Activated naive CD8-positive, alpha-beta T cell treated with anti-CD3 and anti-CD28 coated beads, Interleukin-2, amount 50 U/mL, for 16 hours (primary cell): ENCODE measurements around the gene EP400.
"Not testable (repeated sequence)": the region's sequence is repeated elsewhere in the genome, so short reads cannot be mapped to it uniquely, and the experiment has no call there.

Experiments
- DNase-seq: peaks from one replicate; pipeline ENCODE4 v3.0.0-alpha.2; 2020; ENCODE audit warnings: low read depth, low spot score

Gene EP400

GRCh38 chr12:132067182-132067581 lies 117.4 kb downstream of the EP400 start:
- DNase-seq = no peak

DNA sequence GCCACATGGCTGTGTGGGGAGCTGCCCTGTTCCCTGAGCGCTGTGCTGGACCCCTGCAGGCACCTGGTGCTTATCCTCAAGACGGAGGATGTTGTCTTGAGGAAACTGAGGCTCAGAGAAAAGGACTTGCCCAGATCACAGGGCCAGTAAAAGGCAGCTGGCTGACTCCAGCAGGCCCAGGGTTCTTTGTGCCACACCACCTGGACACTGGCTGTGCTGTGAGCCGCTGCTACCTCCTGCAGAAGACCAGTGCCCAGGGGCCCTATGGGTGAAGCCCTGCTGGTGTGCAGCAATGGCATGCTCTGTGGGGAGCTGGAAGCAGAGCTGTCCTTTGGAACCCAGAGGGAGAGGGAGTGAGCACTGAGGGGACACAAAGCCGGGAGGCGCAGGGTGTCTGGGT lies 118.5 kb downstream of the EP400 start:
- DNase-seq = no peak

DNA sequence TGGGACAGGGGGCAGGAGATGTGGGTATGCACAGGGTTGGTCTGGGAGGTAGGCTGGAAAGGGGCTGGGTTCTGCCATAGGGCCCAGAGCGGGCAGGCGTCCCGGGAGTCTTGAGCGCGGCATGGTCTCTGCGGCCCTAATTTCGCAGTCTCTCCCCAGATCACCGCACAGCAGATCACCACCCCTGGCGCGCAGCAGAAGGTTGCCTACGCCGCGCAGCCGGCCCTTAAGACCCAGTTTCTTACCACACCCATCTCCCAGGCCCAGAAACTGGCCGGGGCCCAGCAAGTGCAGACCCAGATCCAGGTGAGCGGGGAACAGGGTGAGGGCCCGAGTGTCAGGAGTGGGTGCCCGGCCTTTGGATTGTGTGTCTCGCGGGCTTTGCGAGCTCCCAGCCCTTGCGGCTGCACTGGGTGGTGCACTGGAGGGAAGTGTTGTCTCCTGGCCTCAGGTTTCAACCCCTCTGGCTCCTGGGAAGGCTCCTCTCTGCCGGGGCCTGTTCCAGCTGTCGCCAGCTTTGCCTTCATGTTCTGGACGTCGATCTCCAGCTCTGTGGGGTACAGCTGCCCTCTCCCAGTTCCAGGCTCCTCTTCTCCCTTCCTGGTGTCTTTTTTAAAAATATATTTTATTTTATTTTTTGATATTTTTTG lies 119.7 kb downstream of the EP400 start:
- DNase-seq = no peak

DNA sequence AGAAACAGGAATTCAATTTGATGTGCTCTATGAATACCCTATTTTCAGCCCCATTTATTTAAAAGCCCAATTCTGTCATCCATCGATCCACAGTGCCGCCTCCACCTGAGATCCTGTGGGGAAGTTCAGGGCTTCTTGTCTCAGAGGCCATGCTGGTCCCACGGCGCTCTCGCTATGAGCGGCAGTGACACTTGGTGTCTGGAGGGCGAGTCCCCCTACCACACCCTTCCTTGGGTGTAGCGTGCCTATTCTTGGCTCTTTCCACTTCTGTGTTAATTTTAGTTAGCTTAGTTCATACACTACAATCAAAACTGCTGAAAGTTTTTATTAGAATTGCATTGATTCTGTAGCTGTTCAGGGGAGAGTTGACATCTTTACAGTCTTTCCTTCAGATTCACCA lies 120.6 kb downstream of the EP400 start:
- no peak for DNase-seq

DNA sequence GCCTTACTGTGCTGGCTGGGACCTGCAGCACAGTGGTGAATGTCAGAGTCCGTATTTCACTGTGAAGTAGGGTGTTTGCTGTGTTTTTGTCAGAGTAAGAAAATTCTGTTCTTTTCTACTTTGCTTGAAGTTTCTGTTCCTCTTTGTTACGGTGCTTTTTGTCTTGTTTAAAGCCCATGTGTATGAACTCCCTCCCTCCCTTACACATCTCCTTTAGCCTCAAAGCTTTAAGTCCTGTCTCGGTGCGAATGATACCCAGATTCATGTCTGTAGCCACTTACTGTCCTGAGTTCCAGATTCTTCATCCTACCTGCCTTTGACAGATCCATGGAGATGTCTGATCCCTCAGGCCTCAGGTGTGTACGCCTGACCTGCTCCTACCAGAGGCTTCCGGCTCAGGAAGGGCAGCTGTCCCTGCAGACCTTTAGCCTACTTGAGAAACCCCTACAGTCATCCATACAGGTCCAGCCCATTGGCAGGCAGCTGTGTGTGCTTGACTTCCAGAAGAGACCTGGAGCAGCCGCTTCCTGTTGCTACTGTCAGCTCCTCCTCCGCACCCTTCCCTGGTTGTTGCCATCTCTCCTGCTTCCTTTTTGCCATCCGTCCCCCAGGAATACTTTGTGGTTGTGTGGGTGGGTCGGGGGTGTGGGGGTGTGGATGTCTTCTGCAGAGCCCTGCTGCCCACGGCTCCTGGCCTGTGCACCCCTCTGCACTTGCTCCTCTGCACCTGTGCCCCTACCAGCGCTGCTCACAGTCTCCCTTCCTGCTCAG lies 121.5 kb downstream of the EP400 start:
- DNase-seq = no peak

- no peak for DNase-seq
Measured at GRCh38 chr12:132071830-132072384, 122.2 kb downstream of the EP400 start.

GRCh38 chr12:132074216-132074615 lies 124.5 kb downstream of the EP400 start:
- no peak for DNase-seq

DNA sequence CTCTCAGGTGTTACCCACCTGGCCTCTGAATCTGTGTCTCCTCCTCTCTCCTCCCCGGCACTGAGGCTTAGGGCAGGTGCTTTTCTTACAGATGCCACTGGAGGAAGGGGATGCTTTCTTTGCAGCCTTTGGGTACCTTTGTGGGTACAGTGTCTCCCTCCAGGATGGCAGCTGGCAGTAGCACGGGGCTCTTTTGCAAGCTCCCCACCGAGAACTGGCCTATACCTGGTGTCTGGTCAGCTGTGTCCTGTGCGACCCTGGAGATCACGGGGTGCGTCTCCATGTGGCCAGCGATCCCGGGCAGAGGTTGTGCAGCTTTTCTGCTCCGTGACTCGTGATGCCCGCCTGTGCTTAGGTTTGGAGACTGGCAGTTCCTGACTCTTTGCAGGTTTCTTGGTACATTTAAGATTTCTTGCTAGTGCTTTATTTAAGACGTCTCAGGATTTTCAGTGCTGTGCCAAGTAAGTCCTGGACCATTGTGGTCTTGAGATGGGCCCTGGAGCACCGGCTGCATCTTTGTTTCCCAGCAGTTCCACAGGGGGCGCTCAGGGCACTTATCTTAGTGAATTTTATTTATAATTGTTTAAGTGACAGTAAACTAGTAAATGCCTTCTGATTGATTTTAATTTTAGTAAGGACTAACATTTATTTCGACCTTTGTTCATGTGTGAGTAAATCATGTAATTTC lies 125.4 kb downstream of the EP400 start:
- DNase-seq = no peak

GRCh38 chr12:132075714-132076553 lies 126.2 kb downstream of the EP400 start:
- no peak for DNase-seq

DNA sequence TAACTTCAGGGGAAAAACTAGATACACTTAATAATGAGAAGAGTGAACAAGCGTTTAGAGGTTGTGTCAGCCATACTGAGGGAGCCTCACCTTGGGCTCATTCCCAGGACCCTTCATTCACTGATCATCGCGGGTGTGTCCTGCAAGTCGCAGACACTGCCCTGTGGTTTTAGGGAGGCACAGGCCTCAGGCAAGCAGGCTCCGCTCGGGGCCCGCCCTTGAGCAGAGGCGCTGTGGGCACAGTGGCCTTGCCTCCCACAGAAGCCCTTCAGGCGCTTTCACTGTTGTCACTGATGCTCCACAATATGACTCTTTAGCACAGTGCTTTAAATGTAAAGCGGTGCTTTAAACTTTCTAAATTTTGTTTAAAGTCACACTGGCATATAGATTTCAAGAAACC lies 127.0 kb downstream of the EP400 start:
- DNase-seq = no peak

DNA sequence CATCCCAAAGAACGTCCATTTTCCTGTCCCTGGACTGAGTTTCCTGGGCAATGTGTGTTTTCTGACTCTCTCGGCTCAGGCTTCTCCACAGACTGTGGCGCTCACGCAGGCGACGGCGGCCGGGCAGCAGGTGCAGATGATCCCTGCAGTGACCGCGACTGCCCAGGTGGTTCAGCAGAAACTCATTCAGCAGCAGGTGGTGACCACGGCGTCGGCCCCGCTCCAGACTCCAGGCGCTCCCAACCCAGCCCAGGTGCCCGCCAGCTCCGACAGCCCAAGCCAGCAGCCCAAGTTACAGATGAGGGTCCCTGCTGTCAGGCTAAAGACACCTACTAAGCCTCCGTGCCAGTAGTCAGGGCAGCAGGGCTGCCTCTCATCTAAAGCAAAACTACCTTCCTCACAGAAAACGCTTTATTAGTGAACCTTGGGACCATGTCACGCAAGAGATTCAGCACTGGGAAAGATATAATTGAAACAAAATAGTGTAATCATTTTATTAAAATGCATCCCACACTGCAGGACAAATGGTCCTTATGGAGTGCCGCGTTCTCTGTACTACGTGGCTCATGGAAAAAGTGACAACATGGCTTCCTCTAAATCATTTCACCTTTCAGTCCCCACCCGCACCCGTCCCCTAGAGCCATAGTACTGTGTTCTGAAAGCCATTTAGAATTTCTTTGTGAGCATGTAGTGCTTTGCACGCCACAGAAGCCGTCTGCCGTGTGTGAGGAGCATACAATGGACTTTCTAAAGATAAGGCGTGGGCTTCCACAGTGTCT lies 127.8 kb downstream of the EP400 start:
- DNase-seq = no peak

DNA sequence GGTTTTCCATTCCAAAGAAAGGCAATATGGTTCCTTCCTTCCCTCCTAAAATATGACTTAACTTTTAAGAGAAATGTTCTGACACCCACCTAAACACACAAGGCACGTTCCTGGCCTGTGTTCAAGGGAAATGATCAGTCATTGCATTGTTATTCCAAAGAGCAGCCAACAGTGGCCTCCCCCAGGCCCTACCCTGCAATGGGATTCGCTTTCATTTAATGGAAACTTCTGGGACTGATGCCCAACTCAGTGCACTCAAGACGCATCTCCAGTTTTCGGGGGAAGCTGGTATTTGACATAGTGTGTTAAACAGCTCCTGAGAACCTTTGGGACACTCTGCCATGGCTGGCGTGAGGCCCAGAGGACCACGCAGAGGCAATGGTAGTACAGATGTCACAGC lies 128.4 kb downstream of the EP400 start:
- no peak for DNase-seq

DNA sequence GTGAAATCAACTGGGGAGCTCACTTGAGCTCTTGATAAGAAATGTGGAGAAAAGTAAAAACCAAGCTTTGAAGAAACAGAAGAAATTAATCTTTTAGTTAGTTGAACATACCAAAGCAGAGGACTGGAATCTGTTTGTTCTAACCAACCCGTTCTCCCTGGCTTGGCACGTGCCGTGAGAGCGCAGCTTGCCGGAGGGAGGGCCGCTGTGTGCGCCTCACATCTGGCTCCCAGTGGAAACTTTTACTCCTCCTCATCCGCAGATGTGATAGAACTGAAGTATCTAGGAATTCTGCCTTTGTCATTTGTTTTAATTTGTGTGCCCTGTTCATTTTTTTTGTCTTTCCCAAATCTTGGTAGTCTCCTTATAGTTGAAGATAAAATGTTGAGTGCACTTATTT lies 129.5 kb downstream of the EP400 start:
- no peak for DNase-seq

DNA sequence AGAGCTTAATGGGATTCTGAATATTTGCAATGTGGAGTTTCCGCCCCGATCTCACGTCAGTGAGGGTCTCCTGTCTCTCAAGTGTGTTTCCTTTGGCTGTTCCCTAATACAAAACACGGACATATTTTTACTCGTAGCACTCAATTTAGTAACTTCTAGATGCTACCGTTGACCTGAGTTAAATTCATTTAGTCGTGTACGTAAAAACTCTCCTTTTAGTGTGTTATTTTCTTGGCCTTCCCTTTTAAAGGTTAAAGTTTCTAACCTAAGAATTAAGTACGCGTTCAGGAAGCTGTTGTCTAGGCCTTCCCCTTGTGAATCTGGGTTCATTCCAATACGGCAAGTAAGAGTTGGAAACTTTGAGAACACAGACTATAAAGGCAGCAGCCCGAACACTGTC lies 130.0 kb downstream of the EP400 start:
- no peak for DNase-seq

GRCh38 chr12:132080515-132080914 lies 130.8 kb downstream of the EP400 start:
- DNase-seq = not testable (repeated sequence)

GRCh38 chr12:132081423-132081822 lies 131.7 kb downstream of the EP400 start:
- no peak for DNase-seq

DNA sequence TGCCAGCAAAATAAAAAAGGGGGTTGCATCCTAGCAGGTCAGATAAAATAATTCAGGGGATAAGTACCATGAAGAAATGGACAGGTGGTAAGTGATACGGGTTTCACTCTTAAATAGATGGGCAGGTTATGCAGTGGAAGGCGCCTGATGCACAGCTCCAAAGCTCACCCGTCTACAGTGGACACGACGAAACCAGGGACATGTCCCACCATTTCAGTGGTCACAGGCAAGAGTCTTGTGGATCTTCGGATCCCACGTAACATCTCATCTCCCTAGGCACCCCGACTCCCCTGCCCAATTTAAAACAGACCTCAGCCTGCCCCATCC lies 133.8 kb downstream of the EP400 start:
- DNase-seq = no peak

- peak; percentile 76 for DNase-seq
Measured at GRCh38 chr12:132083941-132084620, 134.3 kb downstream of the EP400 start.

GRCh38 chr12:132084621-132085290 lies 135.0 kb downstream of the EP400 start:
- no peak for DNase-seq

DNA sequence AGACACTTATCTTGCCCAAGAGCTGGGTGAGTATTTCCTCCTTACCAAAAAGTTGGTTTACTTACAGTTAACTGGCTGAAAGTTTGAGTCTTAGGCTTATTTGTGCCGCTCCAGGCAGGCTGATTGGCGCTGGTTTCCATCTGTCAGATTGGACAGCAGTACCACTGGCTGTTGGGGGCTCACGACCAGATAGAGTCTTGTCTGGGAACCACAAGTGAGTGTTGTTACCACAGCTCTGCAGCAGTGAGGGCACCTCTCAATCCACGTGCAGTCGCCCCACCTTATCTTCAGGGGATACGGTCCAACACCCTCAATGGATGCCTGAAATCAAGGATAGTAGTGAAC lies 135.5 kb downstream of the EP400 start:
- DNase-seq = no peak
